GM21447 (cell line): ENCODE data around the gene CKS2.
A peak's percentile ranks its signal among the peaks of the same experiment; 100 is the strongest.
"Not testable (repeated sequence)": the region's sequence is repeated elsewhere in the genome, so short reads cannot be mapped to it uniquely, and the experiment has no call there.

ENCODE experiments used
- ATAC-seq: cut with Tn5 transposase; IDR thresholded peaks from one replicate; pipeline ENCODE4 v1.9.1; 2021; ENCODE audit not compliant: unreplicated experiment

The CKS2 gene

GRCh38 chr9:89309608-89310474 is 1.2 kb upstream of the CKS2 start:
- no peak for ATAC-seq

- ATAC-seq = peak; percentile 1
Observed at GRCh38 chr9:89311346-89312221, 589 bp downstream of the CKS2 start.

GRCh38 chr9:89312222-89312571 is 1.2 kb downstream of the CKS2 start:
- no peak for ATAC-seq

DNA sequence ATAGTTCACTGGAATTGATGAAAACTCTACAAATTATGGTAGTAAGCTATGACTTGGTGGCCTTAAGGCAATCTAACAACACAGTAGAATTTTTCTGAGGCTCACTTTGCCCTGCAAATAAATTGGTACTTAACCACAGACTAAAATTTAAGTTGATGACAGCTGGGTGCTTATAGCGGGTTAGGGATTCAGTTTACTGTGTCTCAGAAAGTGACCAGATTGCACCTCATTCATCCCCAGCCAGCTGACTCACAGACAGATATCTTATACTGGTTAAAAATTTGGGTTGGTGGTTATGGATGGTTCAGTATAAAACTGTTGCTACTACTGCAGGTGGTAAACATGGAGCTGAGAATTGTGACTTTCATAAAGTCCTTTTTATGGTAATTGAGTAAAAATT is 2.8 kb downstream of the CKS2 start:
- no peak for ATAC-seq

DNA sequence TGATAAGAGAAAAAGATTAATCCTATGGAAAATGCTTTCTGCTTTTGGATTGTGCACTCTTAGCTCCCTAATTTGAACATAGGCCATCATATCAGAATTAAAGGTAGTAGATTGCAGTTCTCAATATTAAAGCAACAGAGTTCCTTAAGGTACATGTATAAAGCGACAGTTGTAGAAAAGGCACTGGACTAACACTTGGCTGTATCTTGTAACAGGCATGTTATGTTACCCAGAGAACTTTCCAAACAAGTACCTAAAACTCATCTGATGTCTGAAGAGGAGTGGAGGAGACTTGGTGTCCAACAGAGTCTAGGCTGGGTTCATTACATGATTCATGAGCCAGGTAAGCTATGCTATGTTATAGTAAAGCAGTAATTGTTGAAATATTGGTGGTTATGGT is 4.0 kb downstream of the CKS2 start:
- no peak for ATAC-seq

DNA sequence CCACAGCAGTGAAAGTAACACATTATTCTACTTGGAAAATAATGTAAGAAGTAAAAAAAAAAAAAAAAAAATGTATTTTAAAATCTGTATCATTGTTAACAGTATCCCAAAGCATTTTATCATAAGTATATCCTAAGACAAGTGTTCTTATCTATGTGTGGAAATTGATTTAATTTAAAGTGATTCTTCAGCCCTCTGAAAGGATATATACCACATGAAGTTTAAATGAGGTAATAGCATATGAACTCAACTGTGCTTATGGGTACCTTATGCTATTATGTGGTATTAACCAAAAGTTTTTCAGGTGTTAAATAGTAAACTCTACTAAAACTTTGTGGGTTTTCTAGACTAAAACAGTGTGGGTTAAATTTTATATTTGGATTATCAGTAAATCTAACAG is 4.5 kb downstream of the CKS2 start:
- no peak for ATAC-seq

GRCh38 chr9:89317282-89317681 is 6.3 kb downstream of the CKS2 start:
- ATAC-seq = no peak

DNA sequence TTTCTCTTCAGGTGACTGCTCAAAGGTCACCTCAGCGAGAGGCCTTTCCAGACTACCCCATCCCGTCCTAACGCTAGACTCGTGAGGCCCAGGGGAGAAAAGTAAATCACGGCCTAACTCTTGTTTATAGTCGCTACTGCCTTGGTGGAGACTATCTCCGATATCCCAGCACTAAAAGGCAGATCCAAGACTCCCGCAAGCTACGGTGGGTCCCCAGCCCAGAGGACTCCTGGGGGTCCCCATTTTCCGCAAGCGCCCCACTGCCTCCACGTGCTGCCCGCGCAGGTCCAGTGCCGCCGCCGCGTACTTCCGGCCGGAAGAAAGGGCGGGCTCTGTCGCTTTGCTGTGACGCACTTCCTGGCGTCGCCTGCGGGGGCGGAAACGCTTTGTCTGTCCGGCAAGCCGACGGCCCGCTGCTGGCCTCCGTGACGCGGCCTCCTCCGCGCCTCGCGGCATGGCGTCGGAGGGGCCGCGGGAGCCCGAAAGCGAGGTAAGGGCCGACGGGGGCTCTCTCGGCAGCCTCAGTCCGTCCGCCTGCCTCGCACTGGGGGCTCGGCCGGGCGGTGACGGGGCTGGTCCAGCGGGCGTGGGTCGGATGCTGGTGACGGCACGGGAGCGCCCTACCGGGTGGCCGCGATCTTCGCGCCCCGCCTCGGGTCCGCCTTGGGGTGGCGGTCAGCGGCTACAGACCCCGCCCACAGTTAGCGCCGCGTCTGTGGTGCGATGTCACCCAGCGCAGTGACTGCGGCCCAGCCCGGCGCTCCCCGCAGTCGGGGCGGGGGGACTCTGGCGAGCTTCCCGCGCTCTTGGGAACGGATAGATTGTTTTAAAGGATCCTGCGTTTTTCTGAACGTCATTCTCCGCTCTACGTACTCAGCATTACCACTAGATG is 7.4 kb downstream of the CKS2 start, which contains the start of gene SECISBP2:
Gene SECISBP2 (plus strand): TSS at position 378 of the 892 bp plus-strand sequence. CDS start 77 bp downstream, at position 455.
- ATAC-seq = peak; percentile 85

GRCh38 chr9:89319015-89319905 is 8.3 kb downstream of the CKS2 start:
- no peak for ATAC-seq

DNA sequence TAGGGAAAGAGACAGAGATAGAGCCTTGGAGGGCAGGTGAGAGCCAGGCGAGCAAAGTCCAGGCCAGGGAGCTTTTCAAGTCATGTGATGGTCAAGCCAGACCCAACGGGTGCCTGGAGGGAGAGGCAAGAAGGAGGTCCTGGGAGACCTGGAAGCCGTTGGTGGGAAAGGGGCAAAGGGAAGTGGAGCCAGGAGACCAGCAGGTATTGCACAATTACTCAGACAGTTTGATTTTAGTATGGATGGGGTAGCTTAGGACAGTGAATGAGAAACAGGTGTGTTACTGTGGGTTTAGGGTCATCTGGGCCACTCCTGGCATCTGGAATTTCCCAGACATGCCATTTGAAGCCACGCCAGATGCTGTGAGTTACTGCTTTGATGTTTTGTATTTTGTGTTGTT is 12.4 kb downstream of the CKS2 start:
- ATAC-seq = no peak

DNA sequence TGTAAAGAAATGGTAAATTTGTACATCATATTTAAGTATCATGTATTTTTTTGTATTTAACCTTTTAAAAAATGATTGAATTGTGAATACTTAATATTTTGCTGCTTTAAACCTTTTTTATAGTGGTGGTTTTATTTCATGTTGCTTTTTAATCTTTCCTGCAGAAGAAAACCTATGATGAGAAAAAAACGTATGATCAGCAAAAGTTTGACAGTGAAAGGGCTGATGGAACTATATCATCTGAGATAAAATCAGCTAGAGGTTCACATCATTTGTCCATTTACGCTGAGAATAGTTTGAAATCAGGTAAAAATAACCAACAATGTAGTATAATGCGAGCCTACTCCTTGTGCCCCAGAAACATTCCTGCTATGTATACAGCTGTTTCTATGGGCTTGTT is 14.7 kb downstream of the CKS2 start:
- no peak for ATAC-seq

DNA sequence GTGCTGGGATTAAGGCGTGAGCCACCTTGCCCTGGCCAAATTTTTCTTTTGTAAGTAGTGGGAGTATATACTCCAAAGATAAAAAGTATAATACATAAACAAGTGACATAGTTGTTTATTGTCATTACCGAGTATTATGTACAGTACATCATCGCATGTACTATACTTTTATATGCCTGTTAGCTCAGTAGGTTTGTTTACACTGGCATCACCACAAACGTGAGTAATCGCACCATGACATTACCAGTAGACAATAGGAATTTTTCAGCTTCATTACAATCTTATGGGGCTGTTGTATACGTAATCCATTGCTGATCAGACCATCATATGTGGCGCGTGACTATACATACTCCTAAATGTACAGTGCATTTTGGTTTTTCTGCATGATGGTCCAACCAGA is 17.1 kb downstream of the CKS2 start:
- no peak for ATAC-seq

DNA sequence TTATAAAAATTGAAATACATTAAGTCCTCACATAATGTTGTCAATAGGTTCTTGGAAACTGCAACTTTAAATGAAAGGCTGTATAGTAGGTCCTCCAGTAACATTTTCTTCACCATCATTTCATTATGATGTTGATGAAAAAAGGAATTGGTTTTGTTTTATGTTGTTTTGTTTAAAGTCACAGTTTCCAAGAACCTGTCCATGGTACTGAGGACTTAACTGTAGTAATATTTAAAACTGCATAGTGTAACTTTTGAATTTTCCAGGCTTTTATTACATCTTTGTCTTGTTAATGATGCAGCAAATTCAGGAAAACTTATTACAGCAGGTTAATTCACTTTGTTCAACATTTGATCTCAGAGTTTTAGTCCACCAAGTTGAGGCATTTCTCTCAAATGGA is 18.9 kb downstream of the CKS2 start:
- ATAC-seq = no peak

DNA sequence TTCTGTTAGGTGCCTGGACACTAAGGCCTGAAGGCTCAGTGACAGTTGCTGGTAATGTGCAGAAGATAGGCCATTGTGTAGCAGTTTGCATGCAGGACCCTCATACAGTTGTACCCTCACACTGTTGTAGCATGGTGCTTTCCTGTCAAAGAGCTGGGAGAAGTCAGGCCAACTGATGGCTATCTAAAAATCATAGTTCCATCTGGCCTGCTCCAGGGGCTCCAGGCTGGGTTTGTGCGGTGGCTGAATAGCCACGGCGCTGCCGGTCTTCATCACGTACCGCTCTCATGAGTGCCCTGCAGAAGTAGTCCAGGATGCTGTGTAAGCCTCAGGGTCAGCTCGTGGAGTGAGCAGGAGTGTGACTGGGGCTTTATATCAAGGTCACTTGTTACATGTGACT is 19.5 kb downstream of the CKS2 start:
- ATAC-seq = no peak

DNA sequence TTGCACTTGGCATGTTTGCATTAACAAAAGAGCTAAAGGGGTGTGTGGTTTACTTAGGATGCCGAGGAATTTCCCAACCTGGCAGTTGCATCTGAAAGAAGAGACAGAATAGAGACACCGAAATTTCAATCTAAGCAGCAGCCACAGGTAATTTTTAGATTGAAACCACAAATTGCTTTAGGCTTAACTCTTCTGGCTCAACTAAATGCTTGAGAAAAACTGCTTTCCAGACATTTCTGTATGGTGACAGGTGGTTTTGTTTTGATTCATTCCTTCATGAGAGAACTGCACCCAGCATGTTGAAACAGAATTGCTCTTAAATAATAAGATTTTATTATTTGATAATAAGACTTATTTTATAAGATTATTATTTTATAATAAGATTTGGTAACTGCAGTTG is 28.8 kb downstream of the CKS2 start:
- ATAC-seq = no peak

DNA sequence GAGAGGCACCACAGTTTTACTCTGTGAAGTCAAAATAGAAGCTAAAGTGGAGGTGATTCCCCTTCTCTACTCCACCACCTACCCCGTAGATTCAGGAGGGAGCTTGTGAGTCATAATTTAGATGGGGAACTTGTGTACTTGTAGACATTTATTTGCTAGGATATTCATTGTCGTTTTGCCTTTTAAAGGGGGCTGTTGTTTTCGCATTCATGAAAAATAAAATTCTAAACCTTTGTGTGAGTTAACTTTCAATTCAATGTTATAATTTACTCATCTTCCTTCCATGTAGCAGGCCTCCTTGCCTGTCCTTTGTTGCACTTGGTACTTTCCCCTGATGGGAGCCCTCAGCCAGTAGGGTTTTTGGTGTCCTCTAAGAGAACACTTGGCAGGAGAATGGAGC is 29.3 kb downstream of the CKS2 start:
- ATAC-seq = peak; percentile 77

DNA sequence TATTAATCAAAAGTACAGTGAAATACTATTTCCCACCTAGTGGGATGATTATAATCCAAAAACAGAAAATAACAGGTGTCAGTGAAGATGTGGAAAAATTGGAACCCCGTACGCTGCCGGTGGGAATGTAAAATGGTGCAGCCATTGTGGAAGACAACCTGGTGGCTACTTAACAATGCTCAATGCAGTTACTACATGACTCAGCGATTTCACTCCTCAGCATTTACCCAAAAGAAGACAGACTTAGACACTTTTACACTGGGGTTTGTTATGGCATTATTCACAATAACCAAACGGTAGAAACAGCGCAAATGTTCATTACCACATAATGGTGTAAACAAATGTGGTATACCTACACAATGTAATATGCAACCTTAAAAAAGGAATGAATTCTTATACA is 31.2 kb downstream of the CKS2 start:
- no peak for ATAC-seq

DNA sequence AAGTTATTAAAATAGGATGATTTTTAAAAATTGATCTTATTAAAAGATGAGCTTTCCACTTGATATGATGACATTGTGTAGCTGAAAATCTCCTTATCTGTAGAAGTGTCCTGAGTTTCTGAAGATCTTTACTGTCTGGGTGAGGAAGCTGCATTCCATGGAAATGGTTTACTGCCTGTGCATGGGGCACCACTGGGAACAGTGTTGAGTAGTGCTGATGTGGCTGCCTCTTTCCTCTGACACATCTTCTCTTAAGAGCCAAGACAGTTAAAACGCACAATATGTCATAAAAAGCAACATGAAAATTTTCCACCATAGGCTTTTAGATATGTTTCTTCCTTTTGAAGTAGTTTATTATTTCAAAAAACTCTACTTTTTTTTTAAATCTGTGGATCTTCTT is 32.0 kb downstream of the CKS2 start:
- no peak for ATAC-seq

GRCh38 chr9:89343812-89344211 is 32.8 kb downstream of the CKS2 start:
- not testable (repeated sequence) for ATAC-seq

DNA sequence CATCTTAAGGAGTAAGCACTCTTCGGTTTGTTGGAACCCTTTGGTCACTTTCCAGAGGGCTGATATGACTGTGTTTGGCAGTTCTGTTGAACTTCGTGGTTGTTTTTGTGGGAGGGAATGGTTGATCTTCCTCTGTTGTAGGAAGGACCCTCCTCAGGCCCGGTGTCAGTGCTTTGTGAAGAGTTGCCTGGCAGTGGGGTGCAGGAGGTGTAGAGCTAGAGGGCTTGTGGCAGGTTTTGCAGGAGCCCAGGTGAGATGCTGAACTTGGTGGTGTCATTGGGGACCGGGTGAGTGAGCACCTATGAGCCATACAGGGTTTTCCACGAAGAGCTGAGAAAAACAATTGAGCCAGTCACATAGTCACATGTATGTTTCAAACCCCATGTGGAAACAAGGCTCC is 34.5 kb downstream of the CKS2 start:
- no peak for ATAC-seq
